Fibroblast of mammary gland (primary cell): ENCODE measurements around the gene LRRK1.

Experiments used
- DNase-seq: peaks from one replicate; pipeline ENCODE4 v3.0.0-alpha.2; 2010; ENCODE audit warnings: low read depth
- H3K4me3 ChIP-seq: 2 replicates; pipeline ENCODE4 v1.5.1; 2011; ENCODE audit warnings: low read depth, mild to moderate bottlenecking, low read length, moderate library complexity; ENCODE audit not compliant: control insufficient read depth
- CTCF ChIP-seq: conservative IDR thresholded peaks from 2 replicates; pipeline ENCODE4 v1.5.1; 2011; ENCODE audit warnings: low read depth, low read length, inconsistent platforms; ENCODE audit not compliant: control insufficient read depth, insufficient read depth

The LRRK1 gene

GRCh38 chr15:101001056-101001455 is 81.9 kb downstream of the LRRK1 start:
- no peak overlapping the region for H3K4me3 ChIP-seq
- no peak for DNase-seq
- TF ChIP-seq CTCF: no peak

GRCh38 chr15:101001796-101002195 is 82.6 kb downstream of the LRRK1 start:
- TF ChIP-seq CTCF: no peak
- H3K4me3 ChIP-seq: no peak overlapping the region
- no peak for DNase-seq

DNA sequence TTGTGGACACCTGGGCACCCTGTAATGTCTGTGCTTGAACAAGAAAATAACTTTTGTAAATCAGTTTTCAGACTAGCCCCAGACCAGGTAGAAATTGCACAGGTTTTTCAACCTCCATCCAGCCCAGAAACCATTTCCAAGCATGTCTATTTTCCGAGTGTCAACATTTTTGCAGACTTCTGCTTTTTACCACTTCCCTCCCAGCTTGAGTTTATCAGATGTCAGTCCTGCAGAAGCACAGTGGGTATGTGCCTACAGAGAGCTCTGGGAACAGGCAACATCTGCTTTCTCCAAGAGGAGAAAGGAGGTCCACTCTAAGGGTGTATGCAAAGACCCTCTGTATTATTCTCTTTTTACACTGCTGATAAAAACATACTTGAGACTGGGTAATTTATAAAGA is 83.9 kb downstream of the LRRK1 start:
- H3K4me3 ChIP-seq: no peak overlapping the region
- no peak for DNase-seq
- no peak for TF ChIP-seq CTCF

DNA sequence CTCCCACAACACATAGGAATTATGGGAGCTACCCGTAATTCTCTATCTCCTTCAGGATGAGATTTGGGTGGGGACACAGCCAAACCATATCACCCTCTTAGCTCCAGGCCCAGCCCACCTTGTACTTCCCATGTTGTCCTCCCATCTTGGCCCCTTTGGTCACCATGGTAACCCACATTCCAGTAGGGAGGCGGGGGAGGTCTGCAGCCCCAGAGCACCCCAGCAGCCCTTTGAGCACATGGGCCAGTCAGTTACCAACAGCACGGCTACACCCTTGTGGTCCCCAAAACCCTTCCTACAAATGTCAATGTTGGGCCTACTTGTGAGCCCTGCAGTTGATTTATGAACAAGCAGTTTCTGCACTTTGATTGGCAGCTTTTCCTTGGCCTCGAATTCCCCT is 84.5 kb downstream of the LRRK1 start:
- no peak for TF ChIP-seq CTCF
- DNase-seq: no peak
- no peak overlapping the region for H3K4me3 ChIP-seq

DNA sequence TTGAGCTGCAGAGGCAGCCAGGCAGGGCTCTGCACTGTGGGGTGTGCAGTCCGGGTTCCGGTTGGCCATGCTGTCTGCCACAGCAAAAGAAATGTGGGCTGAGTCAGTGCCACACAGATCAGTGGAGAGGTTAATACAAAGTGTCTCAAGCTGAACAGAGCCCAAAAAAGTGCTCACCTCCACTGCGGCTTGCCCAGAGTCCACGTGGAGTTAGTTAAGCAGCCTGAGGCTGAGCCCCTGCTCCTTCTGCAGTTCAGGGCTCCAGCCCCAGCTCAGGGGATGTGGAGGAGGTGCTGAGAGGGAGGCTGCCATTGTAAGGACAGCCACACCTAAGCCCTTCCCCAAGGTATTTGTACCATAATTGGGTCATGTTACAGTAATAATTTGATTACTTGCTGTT is 85.3 kb downstream of the LRRK1 start:
- no peak for TF ChIP-seq CTCF
- no peak for DNase-seq
- no peak overlapping the region for H3K4me3 ChIP-seq

GRCh38 chr15:101004986-101005747 is 86.0 kb downstream of the LRRK1 start:
- no peak overlapping the region for H3K4me3 ChIP-seq
- no peak for TF ChIP-seq CTCF
- DNase-seq: no peak

DNA sequence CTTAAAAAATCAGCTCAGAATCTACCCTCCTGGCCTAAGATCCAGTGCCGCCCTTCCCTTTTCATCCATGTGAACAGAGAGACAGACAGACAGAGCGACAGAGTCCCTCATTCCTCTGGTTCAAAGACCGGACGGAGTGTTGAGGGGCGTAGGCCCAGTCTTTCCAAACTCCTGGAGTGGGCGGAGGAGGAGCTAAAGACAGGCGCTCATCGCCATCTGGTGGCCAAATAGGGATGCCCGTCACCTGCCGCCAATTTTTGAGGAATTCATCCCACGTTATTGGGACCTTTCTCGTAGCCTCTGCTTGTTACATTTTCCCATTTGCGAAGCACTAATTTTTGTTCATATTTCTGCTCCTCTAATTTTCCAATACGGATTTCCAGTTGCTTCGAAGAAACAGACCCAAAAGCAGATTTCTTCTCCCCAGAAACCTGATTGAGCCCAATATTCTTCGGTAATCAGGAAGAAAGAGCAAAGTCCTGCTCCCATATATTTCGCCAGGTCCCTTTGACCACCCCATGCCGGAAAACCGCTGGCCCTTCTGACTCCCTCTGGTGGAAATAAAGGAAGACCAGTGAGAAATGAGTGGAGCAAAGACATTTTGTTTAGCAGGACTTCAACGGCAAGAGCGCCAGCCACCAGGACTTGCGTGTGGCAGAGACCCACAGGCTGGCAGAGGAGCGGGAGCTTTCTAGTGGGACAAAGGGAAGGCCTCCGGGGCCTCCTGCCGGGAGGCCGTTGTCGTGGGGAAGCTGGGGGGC is 88.0 kb downstream of the LRRK1 start:
- peak; percentile 81 for DNase-seq
- peak overlapping the region; percentile 6 for H3K4me3 ChIP-seq
- TF ChIP-seq CTCF: peak; percentile 92
